Measurements from ENCODE around the gene LRIG2.

The LRIG2 gene

GRCh38 chr1:113168946-113169345 is 95.9 kb downstream of the LRIG2 start:
- DNase-seq, result no peak
- no peak for ATAC-seq

DNA sequence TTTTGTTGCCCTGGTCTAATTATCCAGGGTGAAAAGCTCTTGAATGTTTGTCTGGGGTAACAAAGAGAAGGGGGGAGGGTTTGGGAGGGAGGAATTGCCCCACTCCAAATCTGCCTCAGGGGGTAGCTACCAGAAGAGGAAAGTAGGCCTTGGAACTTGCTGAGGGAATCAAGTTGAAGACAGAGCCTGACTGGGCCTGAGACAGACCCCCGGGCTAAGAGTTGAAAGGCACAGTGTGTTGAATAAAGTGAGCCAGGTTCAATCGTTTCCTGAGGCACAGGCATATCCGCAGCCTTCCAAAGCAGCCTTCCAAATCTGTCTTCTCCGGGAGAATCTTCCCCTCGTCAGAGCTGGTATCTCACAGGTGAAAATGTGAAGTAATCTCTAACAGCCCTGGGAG is 96.6 kb downstream of the LRIG2 start:
- DNase-seq (no peak), ATAC-seq (no peak)

GRCh38 chr1:113170519-113170918 is 97.5 kb downstream of the LRIG2 start:
- ATAC-seq (no peak), DNase-seq (no peak)

- ATAC-seq, result no peak
- DNase-seq, result no peak
These were observed 105.1 kb downstream of the LRIG2 start for GRCh38 chr1:113178106-113178505.

- no peak for ATAC-seq
These were observed 105.5 kb downstream of the LRIG2 start for GRCh38 chr1:113178522-113178921.

More at GRCh38 chr1:113178522-113178921, 105.5 kb downstream of the LRIG2 start:
- no peak for DNase-seq

All from stimulated activated naive CD8-positive, alpha-beta T cell treated with anti-CD3 and anti-CD28 coated beads, Interleukin-15, Interleukin-2, amounts not matched to agents 100 U/mL and 50 U/mL, for 24 hours (primary cell).